ENCODE data around the gene PCGF6.

Gene PCGF6

DNA sequence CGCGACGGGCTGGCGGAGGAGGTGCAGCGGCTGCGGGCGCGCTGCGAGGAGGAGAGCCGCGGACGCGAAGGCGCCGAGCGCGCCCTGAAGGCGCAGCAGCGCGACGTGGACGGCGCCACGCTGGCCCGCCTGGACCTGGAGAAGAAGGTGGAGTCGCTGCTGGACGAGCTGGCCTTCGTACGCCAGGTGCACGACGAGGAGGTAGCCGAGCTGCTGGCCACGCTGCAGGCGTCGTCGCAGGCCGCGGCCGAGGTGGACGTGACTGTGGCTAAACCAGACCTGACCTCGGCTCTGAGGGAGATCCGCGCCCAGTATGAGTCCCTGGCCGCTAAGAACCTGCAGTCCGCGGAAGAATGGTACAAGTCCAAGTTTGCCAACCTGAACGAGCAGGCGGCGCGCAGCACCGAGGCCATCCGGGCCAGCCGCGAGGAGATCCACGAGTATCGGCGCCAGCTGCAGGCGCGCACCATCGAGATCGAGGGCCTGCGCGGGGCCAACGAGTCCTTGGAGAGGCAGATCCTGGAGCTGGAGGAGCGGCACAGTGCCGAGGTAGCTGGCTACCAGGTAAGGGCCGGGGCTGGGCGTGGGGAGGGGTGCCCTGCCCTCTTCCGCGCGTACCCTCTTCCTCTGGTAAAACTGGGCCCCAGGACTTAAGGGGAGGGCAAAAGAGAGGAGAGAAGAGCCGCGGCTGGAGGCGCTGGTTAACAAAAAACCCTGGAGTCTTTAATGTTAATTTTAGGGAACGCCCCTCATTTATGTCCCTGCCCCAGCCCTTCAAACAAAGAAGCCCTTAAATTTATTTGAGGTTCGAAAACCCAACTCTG is 73.0 kb downstream of the PCGF6 start:
- H3K27me3 ChIP-seq: peaks cover 12 to 62% of the 10 kb centered on the region in 2 donors
- peaks cover 0 to 28% (median 22%) of the 10 kb centered on the region in 4 donors for H3K4me1 ChIP-seq
- peak overlapping the region in 1 of 2 donors; percentile 35 for H3K4me3 ChIP-seq
- intact Hi-C loops (cut with DNase I; ENCODE audit: low total_unique reads): no loop called here
- DNase-seq: no peak
- no peaks in the 10 kb centered on the region for H3K36me3 ChIP-seq
- no peak overlapping the region for H3K27ac ChIP-seq
- H3K9me3 ChIP-seq: no peaks in the 10 kb centered on the region
- TF ChIP-seq, protein P1, sequence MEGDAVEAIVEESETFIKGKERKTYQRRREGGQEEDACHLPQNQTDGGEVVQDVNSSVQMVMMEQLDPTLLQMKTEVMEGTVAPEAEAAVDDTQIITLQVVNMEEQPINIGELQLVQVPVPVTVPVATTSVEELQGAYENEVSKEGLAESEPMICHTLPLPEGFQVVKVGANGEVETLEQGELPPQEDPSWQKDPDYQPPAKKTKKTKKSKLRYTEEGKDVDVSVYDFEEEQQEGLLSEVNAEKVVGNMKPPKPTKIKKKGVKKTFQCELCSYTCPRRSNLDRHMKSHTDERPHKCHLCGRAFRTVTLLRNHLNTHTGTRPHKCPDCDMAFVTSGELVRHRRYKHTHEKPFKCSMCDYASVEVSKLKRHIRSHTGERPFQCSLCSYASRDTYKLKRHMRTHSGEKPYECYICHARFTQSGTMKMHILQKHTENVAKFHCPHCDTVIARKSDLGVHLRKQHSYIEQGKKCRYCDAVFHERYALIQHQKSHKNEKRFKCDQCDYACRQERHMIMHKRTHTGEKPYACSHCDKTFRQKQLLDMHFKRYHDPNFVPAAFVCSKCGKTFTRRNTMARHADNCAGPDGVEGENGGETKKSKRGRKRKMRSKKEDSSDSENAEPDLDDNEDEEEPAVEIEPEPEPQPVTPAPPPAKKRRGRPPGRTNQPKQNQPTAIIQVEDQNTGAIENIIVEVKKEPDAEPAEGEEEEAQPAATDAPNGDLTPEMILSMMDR (IDR thresholded peaks at IDR 0.05): no peak

DNA sequence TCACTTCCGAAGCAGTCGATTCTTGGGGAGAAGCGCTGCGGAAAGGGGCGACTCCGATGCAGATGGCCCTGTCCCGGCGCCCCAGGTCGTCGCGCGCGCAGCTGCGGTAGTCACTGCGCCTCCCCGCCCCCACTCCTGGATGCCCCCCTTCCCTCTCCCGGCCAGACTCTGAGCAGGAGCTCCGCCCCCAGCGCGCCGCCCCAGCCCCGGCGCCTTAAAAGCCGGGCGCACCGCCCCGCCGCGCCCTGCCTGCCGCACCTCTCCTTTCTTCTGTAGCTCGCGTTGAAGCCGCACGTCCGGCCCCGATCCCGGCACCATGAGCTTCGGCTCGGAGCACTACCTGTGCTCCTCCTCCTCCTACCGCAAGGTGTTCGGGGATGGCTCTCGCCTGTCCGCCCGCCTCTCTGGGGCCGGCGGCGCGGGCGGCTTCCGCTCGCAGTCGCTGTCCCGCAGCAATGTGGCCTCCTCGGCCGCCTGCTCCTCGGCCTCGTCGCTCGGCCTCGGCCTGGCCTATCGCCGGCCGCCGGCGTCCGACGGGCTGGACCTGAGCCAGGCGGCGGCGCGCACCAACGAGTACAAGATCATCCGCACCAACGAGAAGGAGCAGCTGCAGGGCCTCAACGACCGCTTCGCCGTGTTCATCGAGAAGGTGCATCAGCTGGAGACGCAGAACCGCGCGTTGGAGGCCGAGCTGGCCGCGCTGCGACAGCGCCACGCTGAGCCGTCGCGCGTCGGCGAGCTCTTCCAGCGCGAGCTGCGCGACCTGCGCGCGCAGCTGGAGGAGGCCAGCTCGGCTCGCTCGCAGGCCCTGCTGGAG is 73.8 kb downstream of the PCGF6 start, which contains the start of gene INA:
INA (plus strand) TSS at position 243 of the 817 bp plus-strand sequence; CDS start at position 317, 74 bp downstream.
- peaks cover 12 to 62% of the 10 kb centered on the region in 2 donors for H3K27me3 ChIP-seq
- TF ChIP-seq, protein P1 (IDR thresholded peaks at IDR 0.05): no peak
- H3K4me1 ChIP-seq: peaks cover 0 to 31% (median 25%) of the 10 kb centered on the region in 4 donors
- H3K36me3 ChIP-seq: no peaks in the 10 kb centered on the region
- H3K9me3 ChIP-seq: no peaks in the 10 kb centered on the region
- intact Hi-C loops (cut with DNase I; ENCODE audit: low total_unique reads): no loop called here
- DNase-seq: no peak
- H3K27ac ChIP-seq: no peak within 1 kb of the TSS
- H3K4me3 ChIP-seq: peak within 1 kb of the TSS; percentile 7 to 35

DNA sequence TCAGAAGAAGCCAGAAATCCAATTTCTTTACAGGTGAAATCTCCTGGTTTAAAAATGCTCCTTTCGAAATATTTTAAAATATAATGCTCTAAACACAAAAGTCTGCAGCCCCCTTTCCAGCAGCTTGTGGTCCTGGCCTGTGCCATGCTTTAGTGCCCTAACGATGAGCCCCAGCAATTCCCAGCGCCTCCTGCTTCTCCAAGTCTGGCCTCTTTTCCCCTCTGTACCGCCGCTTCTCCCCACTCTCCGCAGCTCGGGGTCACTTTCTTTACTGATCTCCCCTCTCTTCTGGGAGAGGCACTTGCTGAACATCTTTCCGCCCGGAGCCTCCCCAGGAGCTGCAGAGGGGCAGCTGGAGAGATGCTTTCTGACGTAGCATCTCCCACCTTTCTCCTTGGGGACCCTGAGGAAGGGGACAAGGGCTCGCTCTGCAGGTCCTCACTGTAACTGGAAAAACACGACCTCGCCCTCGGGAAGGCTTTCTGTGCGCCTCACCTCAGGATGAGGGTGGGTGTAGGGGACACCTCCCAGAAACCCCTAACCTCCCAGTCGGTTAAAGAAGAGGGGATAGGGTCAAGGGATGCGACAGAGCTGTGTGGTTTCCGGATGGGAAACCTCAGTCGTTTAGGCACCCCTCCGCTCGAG is 74.6 kb downstream of the PCGF6 start:
- Histone ChIP-seq H3K27ac (no peak overlapping the region), H3K36me3 (no peaks in the 10 kb centered on the region), H3K4me3 (no peak overlapping the region), H3K9me3 (no peaks in the 10 kb centered on the region), H3K4me1 (peaks cover 0 to 31% (median 25%) of the 10 kb centered on the region in 4 donors), H3K27me3 (peaks cover 12 to 56% of the 10 kb centered on the region in 2 donors)
- DNase-seq: no peak
- TF ChIP-seq, protein P1 (IDR thresholded peaks at IDR 0.05): no peak
- intact Hi-C loops (cut with DNase I; ENCODE audit: low total_unique reads): no loop called here

DNA sequence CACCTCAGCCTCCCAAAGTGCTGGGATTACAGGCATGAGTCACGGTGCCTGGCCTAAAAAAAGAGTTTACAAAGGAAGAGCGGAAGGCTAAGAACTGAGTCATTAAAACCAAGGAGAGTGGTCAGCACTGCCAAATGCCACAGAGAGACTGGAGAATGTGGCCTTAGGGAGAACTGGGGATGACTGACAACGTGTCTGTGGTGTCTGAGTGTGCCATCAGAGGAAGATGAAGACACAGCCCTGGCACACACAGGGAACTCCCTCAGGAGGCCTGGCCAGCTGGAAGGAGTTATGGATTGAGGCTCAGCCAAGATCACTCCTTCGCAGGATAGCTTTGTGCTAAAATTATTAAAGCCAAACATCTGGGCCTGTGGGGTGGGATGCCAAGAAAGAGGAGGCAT is 77.9 kb downstream of the PCGF6 start:
- no peak overlapping the region for H3K4me3 ChIP-seq
- no peak overlapping the region for H3K27ac ChIP-seq
- H3K4me1 ChIP-seq: peaks cover 0 to 29% (median 24%) of the 10 kb centered on the region in 4 donors
- intact Hi-C loops (cut with DNase I; ENCODE audit: low total_unique reads): no loop called here
- no peaks in the 10 kb centered on the region for H3K9me3 ChIP-seq
- peak; percentile 29 to 76 for DNase-seq
- no peaks in the 10 kb centered on the region for H3K36me3 ChIP-seq
- TF ChIP-seq, protein P1 (IDR thresholded peaks at IDR 0.05): no peak
- peaks cover 6 to 26% of the 10 kb centered on the region in 2 donors for H3K27me3 ChIP-seq

DNA sequence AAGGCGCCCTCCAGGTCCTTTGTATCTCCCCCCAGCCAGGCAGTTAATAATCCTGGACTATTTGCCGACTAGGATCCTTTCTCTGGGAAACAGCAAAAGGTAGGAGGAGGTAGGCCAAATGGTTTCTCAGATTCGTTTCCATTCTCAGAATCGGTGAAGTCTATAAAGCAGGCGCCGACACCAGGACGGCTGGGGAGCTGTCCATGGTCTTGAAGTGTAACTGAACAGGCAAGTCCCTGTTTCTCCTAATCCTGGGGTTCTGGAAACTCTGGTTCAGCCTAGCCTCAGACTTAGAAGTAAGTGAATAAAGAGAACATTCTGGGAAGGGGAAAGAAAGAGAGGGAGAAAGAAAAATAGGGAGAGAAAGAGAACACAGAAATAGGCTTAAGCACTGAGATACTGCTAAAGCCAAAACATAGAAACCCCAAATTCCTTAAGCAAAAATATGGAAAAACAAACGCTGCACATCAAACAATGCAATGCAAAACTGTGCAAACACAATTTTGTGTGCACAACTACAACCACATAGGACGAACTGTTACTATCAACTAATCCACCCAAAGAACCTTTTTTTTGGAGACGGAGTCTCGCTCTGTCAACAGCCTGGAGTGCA is 85.1 kb downstream of the PCGF6 start:
- H3K4me1 ChIP-seq: no peaks in the 10 kb centered on the region
- DNase-seq: peak in 1 of 2 donors; percentile 56
- H3K9me3 ChIP-seq: no peaks in the 10 kb centered on the region
- no peaks in the 10 kb centered on the region for H3K36me3 ChIP-seq
- H3K27me3 ChIP-seq: peaks cover 0 to 24% of the 10 kb centered on the region in 2 donors
- H3K27ac ChIP-seq: no peak overlapping the region
- intact Hi-C loops (cut with DNase I; ENCODE audit: low total_unique reads): no loop called here
- no peak overlapping the region for H3K4me3 ChIP-seq
- TF ChIP-seq, protein P1 (IDR thresholded peaks at IDR 0.05): no peak
